ENCODE results near the gene PSME2.
A peak's percentile ranks its signal among the peaks of the same experiment; 100 is the strongest.

Gene PSME2

DNA sequence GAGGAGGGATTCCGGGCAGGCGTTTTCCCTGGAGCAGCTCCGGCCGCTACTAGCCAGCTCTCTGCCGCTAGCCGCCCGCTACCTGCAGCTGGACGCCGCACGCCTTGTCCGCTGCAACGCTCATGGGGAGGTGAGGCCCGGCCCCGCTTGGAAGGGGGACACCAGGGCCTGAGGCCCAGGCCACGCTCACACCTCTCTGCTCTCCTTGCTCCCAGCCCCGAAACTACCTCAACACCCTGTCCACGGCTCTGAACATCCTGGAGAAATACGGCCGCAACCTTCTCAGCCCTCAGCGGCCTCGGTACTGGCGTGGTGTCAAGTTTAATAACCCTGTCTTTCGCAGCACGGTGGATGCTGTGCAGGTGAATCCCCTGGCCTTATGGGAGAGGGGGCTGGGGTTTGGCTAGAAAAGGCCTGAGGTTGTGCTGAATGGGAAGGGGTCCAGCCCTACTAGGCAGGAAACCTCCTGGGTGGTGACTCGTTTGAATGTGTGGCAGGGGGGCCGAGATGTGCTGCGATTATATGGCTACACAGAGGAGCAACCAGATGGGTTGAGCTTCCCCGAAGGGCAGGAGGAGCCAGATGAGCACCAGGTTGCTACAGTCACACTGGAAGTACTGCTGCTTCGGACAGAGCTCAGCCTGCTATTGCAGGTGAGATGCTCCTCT, 1.5 kb upstream of the PSME2 start:
- peak overlapping the region; percentile 93 for H3K4me3 ChIP-seq (ENCODE audit: control insufficient read depth, low read depth, low read length)
- no peak for TF ChIP-seq CTCF (IDR thresholded peaks at IDR 0.05; ENCODE audit: control insufficient read depth, insufficient read depth, low read depth, low read length, missing control alignments)
- DNase-seq (ENCODE audit: low read depth): no peak

- no peak for TF ChIP-seq CTCF (IDR thresholded peaks at IDR 0.05; ENCODE audit: control insufficient read depth, insufficient read depth, low read depth, low read length, missing control alignments)
- H3K4me3 ChIP-seq (ENCODE audit: control insufficient read depth, low read depth, low read length): peak within 1 kb of the TSS; percentile 93
- peak; percentile 93 for DNase-seq (ENCODE audit: low read depth)
Measured at GRCh38 chr14:24146978-24147760, 759 bp upstream of the PSME2 start, which contains the start of gene RNF31. TSS of gene RNF31 (plus strand) at chr14:24147498. CDS start at chr14:24147699, 201 bp downstream.

GRCh38 chr14:24145690-24146452, 539 bp downstream of the PSME2 start:
- H3K4me3 ChIP-seq (ENCODE audit: control insufficient read depth, low read depth, low read length): peak overlapping the region; percentile 93
- no peak for TF ChIP-seq CTCF (IDR thresholded peaks at IDR 0.05; ENCODE audit: control insufficient read depth, insufficient read depth, low read depth, low read length, missing control alignments)
- DNase-seq (ENCODE audit: low read depth): peak; percentile 11

DNA sequence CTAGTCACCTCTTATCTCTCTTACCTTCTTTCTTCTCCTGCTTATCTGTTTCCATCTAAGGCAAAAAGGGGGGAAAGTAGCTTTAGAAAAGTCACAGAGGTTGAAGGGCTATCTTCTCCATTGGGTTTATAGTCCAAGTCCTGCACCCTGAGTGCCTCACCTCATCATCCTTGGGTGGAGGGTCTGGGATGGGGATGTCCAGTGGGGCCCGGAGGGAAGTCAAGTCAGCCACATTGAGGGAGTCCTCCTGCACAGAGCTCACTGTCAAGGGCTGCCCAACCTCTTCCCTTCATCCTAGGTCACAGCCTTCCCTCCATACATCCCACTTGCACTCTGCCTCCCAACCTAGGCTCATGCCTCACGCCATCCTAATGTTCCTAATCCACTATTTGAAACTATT, 1.2 kb downstream of the PSME2 start:
- peak overlapping the region; percentile 93; the same call in 1 of the 2 replicates for H3K4me3 ChIP-seq (ENCODE audit: control insufficient read depth, low read depth, low read length)
- no peak for DNase-seq (ENCODE audit: low read depth)
- no peak for TF ChIP-seq CTCF (IDR thresholded peaks at IDR 0.05; ENCODE audit: control insufficient read depth, insufficient read depth, low read depth, low read length, missing control alignments)

GRCh38 chr14:24144451-24144850, 2.0 kb downstream of the PSME2 start:
- DNase-seq (ENCODE audit: low read depth): no peak
- no peak overlapping the region for H3K4me3 ChIP-seq (ENCODE audit: control insufficient read depth, low read depth, low read length)
- no peak for TF ChIP-seq CTCF (IDR thresholded peaks at IDR 0.05; ENCODE audit: control insufficient read depth, insufficient read depth, low read depth, low read length, missing control alignments)

- no peak overlapping the region for H3K4me3 ChIP-seq (ENCODE audit: control insufficient read depth, low read depth, low read length)
- no peak for TF ChIP-seq CTCF (IDR thresholded peaks at IDR 0.05; ENCODE audit: control insufficient read depth, insufficient read depth, low read depth, low read length, missing control alignments)
- no peak for DNase-seq (ENCODE audit: low read depth)
Measured at GRCh38 chr14:24143511-24143910, 2.9 kb downstream of the PSME2 start.

Measured in AG09309 (cell line).